GM12892 (cell line): ENCODE results near the gene MYO1D.

Experiments used
- POLR2A ChIP-seq: IDR thresholded peaks from 2 replicates; pipeline ENCODE4 v1.6.1; 2011; ENCODE audit warnings: low read depth, low read length, control low read depth
- POLR2AphosphoS5 ChIP-seq: IDR thresholded peaks from 2 replicates; pipeline ENCODE4 v1.6.1; 2011; ENCODE audit warnings: low read depth, low read length, control low read depth
- TAF1 ChIP-seq: IDR thresholded peaks from 2 replicates; pipeline ENCODE4 v1.6.1; 2011; ENCODE audit warnings: low read depth, mild to moderate bottlenecking, control low read depth, low read length, borderline replicate concordance

DNA sequence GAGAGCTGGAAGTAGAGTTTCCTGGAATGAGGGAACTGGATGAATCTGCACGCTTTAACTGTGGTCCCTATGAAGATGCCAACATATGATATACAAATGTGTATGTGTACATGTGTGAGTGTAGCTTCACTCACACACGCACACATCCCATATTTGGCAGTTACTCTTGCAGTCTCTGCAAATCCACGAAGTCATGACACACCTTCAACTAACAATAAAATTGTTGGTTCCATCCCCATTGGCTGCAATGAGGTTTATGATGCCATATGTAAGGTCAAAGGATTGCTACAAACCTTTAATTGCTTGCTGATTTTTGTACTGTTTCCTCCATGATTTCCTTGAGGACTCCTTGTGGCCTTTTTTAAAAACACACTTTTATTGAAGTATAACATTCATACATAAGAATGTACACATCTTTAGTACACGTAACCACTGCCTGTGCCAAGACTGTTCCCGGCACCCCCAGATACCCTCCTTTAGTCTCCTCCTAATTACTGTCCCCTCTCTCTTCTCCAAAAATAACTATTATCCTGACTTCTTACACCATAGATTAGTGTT lies 22.0 kb downstream of the MYO1D start:
- TF ChIP-seq POLR2A: no peak
- no peak for TF ChIP-seq POLR2AphosphoS5
- no peak for TF ChIP-seq TAF1
